ENCODE results near the gene DAGLA.

The DAGLA gene

GRCh38 chr11:61756452-61757212 lies 76.4 kb downstream of the DAGLA start:
- Histone ChIP-seq H3K27me3 (ENCODE audit: control insufficient read depth in 3 of 3, insufficient read depth in 3 of 3, low read depth in 1 of 3, low read length in 3 of 3) (peaks cover 0 to 21% (median 0%) of the 10 kb centered on the region in 3 experiments), H3K36me3 (replicated peaks in 1 of 2; ENCODE audit: control insufficient read depth in 2 of 2, insufficient read depth in 2 of 2, low read length in 2 of 2) (no peaks in the 10 kb centered on the region), H3K9ac (ENCODE audit: low read depth, low read length, poor library complexity) (peak overlapping the region; percentile 4), H2AFZ (ENCODE audit: low read length) (no peak overlapping the region), H3K27ac (replicated peaks; ENCODE audit: low read length) (no peak overlapping the region), H3K18ac (ENCODE audit: low read length) (peak overlapping the region; percentile 83), H3K79me1 (ENCODE audit: low read depth, low read length) (peaks cover 5% of the 10 kb centered on the region), H4K8ac (ENCODE audit: low read depth, low read length) (no peak overlapping the region), H2AK5ac (ENCODE audit: low read depth, low read length) (peak overlapping the region; percentile 98), H3K4me3 (ENCODE audit: low read length in 2 of 2) (no peak overlapping the region), H2BK5ac (ENCODE audit: low read length) (no peak overlapping the region), H3K9me3 (replicated peaks in 1 of 2; ENCODE audit: control insufficient read depth in 2 of 2, insufficient read depth in 1 of 2, low read depth in 1 of 2, low read length in 2 of 2) (peaks cover 0 to 2% of the 10 kb centered on the region in 2 donors), H3K4ac (ENCODE audit: low read length) (no peak overlapping the region), H3K4me2 (ENCODE audit: insufficient read depth, low read length, poor library complexity, severe bottlenecking) (no peak overlapping the region), H3K4me1 (ENCODE audit: control insufficient read depth in 2 of 2, insufficient read depth in 1 of 2, low read depth in 1 of 2, low read length in 2 of 2) (peaks cover 16 to 27% of the 10 kb centered on the region in 2 donors), H2BK15ac (ENCODE audit: low read length) (peak overlapping the region; percentile 26), H2BK120ac (ENCODE audit: low read depth, low read length) (no peak overlapping the region), H3K23ac (ENCODE audit: low read depth, low read length, poor library complexity) (peak overlapping the region; percentile 65), H2BK12ac (ENCODE audit: low read length) (peak overlapping the region; percentile 73), H4K91ac (ENCODE audit: low read depth, low read length, poor library complexity) (no peak overlapping the region), H3K14ac (ENCODE audit: low read length) (peak overlapping the region; percentile 38)
- no peak for DNase-seq (ENCODE audit: low spot score)
- WGBS, 2 donors (ENCODE audit: extremely low coverage in 2 of 2, insufficient read length in 2 of 2, insufficient replicate concordance in 1 of 2), result no CpG with 5 or more reads among the region's 9 CpGs

GRCh38 chr11:61757213-61757862 lies 77.1 kb downstream of the DAGLA start:
- peak overlapping the region; percentile 52 for H3K18ac ChIP-seq (ENCODE audit: low read length)
- H3K4me2 ChIP-seq (ENCODE audit: insufficient read depth, low read length, poor library complexity, severe bottlenecking), result no peak overlapping the region
- no peak overlapping the region for H3K4ac ChIP-seq (ENCODE audit: low read length)
- H3K14ac ChIP-seq (ENCODE audit: low read length), result peak overlapping the region; percentile 94
- no peak overlapping the region for H2BK5ac ChIP-seq (ENCODE audit: low read length)
- H3K4me3 ChIP-seq (ENCODE audit: low read length in 2 of 2), result no peak overlapping the region
- H3K27ac ChIP-seq (replicated peaks; ENCODE audit: low read length), result no peak overlapping the region
- H3K36me3 ChIP-seq (replicated peaks in 1 of 2; ENCODE audit: control insufficient read depth in 2 of 2, insufficient read depth in 2 of 2, low read length in 2 of 2), result no peaks in the 10 kb centered on the region
- H3K79me1 ChIP-seq (ENCODE audit: low read depth, low read length), result peaks cover 5% of the 10 kb centered on the region
- peak overlapping the region; percentile 89 for H2AK5ac ChIP-seq (ENCODE audit: low read depth, low read length)
- H3K27me3 ChIP-seq (ENCODE audit: control insufficient read depth in 3 of 3, insufficient read depth in 3 of 3, low read depth in 1 of 3, low read length in 3 of 3), result peaks cover 0 to 16% (median 0%) of the 10 kb centered on the region in 3 experiments
- H2AFZ ChIP-seq (ENCODE audit: low read length), result no peak overlapping the region
- peaks cover 21 to 27% of the 10 kb centered on the region in 2 donors for H3K4me1 ChIP-seq (ENCODE audit: control insufficient read depth in 2 of 2, insufficient read depth in 1 of 2, low read depth in 1 of 2, low read length in 2 of 2)
- H3K9me3 ChIP-seq (replicated peaks in 1 of 2; ENCODE audit: control insufficient read depth in 2 of 2, insufficient read depth in 1 of 2, low read depth in 1 of 2, low read length in 2 of 2), result peaks cover 0 to 2% of the 10 kb centered on the region in 2 donors
- no peak overlapping the region for H2BK120ac ChIP-seq (ENCODE audit: low read depth, low read length)
- DNase-seq (ENCODE audit: low spot score), result no peak
- H4K91ac ChIP-seq (ENCODE audit: low read depth, low read length, poor library complexity), result peak overlapping the region; percentile 85
- WGBS, 2 donors (ENCODE audit: extremely low coverage in 2 of 2, insufficient read length in 2 of 2, insufficient replicate concordance in 1 of 2), result no CpG with 5 or more reads among the region's 15 CpGs
- H2BK12ac ChIP-seq (ENCODE audit: low read length), result peak overlapping the region; percentile 94
- peak overlapping the region; percentile 56 for H2BK15ac ChIP-seq (ENCODE audit: low read length)
- H4K8ac ChIP-seq (ENCODE audit: low read depth, low read length), result no peak overlapping the region
- no peak overlapping the region for H3K9ac ChIP-seq (ENCODE audit: low read depth, low read length, poor library complexity)
- H3K23ac ChIP-seq (ENCODE audit: low read depth, low read length, poor library complexity), result peak overlapping the region; percentile 44

- Histone ChIP-seq H3K18ac (ENCODE audit: low read length) (peak overlapping the region; percentile 90), H4K91ac (ENCODE audit: low read depth, low read length, poor library complexity) (no peak overlapping the region), H3K4me1 (ENCODE audit: control insufficient read depth in 2 of 2, insufficient read depth in 1 of 2, low read depth in 1 of 2, low read length in 2 of 2) (peaks cover 9 to 35% of the 10 kb centered on the region in 2 donors), H3K9me3 (replicated peaks in 1 of 2; ENCODE audit: control insufficient read depth in 2 of 2, insufficient read depth in 1 of 2, low read depth in 1 of 2, low read length in 2 of 2) (peaks cover 0 to 3% of the 10 kb centered on the region in 2 donors), H3K27ac (replicated peaks; ENCODE audit: low read length) (no peak overlapping the region), H3K4me3 (ENCODE audit: low read length in 2 of 2) (no peak overlapping the region), H3K14ac (ENCODE audit: low read length) (peak overlapping the region; percentile 82), H4K8ac (ENCODE audit: low read depth, low read length) (no peak overlapping the region), H2AK5ac (ENCODE audit: low read depth, low read length) (peak overlapping the region; percentile 79), H3K4me2 (ENCODE audit: insufficient read depth, low read length, poor library complexity, severe bottlenecking) (no peak overlapping the region), H3K4ac (ENCODE audit: low read length) (peak overlapping the region; percentile 38), H3K27me3 (ENCODE audit: control insufficient read depth in 3 of 3, insufficient read depth in 3 of 3, low read depth in 1 of 3, low read length in 3 of 3) (no peaks in the 10 kb centered on the region), H3K9ac (ENCODE audit: low read depth, low read length, poor library complexity) (no peak overlapping the region), H3K79me1 (ENCODE audit: low read depth, low read length) (peaks cover 5% of the 10 kb centered on the region), H2BK5ac (ENCODE audit: low read length) (peak overlapping the region; percentile 85), H2BK15ac (ENCODE audit: low read length) (peak overlapping the region; percentile 78), H3K23ac (ENCODE audit: low read depth, low read length, poor library complexity) (no peak overlapping the region), H2AFZ (ENCODE audit: low read length) (no peak overlapping the region), H2BK120ac (ENCODE audit: low read depth, low read length) (peak overlapping the region; percentile 99), H3K36me3 (replicated peaks in 1 of 2; ENCODE audit: control insufficient read depth in 2 of 2, insufficient read depth in 2 of 2, low read length in 2 of 2) (no peaks in the 10 kb centered on the region), H2BK12ac (ENCODE audit: low read length) (peak overlapping the region; percentile 24)
- DNase-seq (ENCODE audit: low spot score), result no peak
- no CpG with 5 or more reads among the region's 13 CpGs for WGBS, 2 donors (ENCODE audit: extremely low coverage in 2 of 2, insufficient read length in 2 of 2, insufficient replicate concordance in 1 of 2)
Measured at GRCh38 chr11:61760946-61761345, 80.8 kb downstream of the DAGLA start.

Measured in neuronal stem cell (in vitro differentiated cells).